Keratinocyte (primary cell): ENCODE data around the gene GRPEL2. TPM values are rescaled to one million over a fixed set of nuclear protein-coding genes. Genes with fewer than 3 reads are reported as not detected.

Source experiments
- DNase-seq: peaks from one replicate; pipeline ENCODE4 v3.0.0-alpha.2; 2011; ENCODE audit warnings: low read depth, missing footprints, low spot score
- FAIRE-seq: peaks from 2 replicates; lab custom pipeline; 2011; peaks lifted over from hg19 to GRCh38; lab: Jason Lieb, UNC
- H2AFZ ChIP-seq: 2 replicates; pipeline ENCODE4 v1.6.0; 2012; ENCODE audit warnings: low read length, control low read depth, inconsistent platforms; ENCODE audit not compliant: control insufficient read depth
- H3K27ac ChIP-seq: 2 replicates; pipeline ENCODE4 v1.5.1; 2011; ENCODE audit warnings: low read length; ENCODE audit not compliant: control insufficient read depth, insufficient read depth
- H3K27me3 ChIP-seq: 3 replicates; pipeline ENCODE4 v1.6.0; 2011; ENCODE audit warnings: low read length; ENCODE audit not compliant: control insufficient read depth, insufficient read depth; ENCODE audit errors: extremely low read depth
- H3K36me3 ChIP-seq, 2 experiments: 2 replicates in 1 of 2; 3 replicates in 1 of 2; pipeline ENCODE4 v1.5.1; 2011; ENCODE audit warnings: low read length in 2 of 2, mild to moderate bottlenecking in 1 of 2; ENCODE audit not compliant: control insufficient read depth in 2 of 2, insufficient read depth in 2 of 2; ENCODE audit errors: extremely low read depth in 1 of 2
- H3K4me1 ChIP-seq: 3 replicates; pipeline ENCODE4 v1.5.1; 2011; ENCODE audit warnings: low read length; ENCODE audit not compliant: control insufficient read depth, insufficient read depth; ENCODE audit errors: extremely low read depth
- H3K4me2 ChIP-seq: 3 replicates; pipeline ENCODE4 v1.6.0; 2011; ENCODE audit warnings: low read depth, low read length; ENCODE audit not compliant: control insufficient read depth, insufficient read depth; ENCODE audit errors: extremely low read depth
- H3K4me3 ChIP-seq, 3 experiments: fragments of 200-600 bp in 1 of 3; sonication (generic) in 1 of 3; 2 replicates in 2 of 3; 3 replicates in 1 of 3; pipeline ENCODE4 v1.5.1; 2011 to 2016; ENCODE audit warnings: low read length in 3 of 3, mild to moderate bottlenecking in 3 of 3, control low read depth in 2 of 3, inconsistent platforms in 1 of 3, low read depth in 1 of 3, mixed read lengths in 1 of 3, mixed run types in 1 of 3, moderate library complexity in 1 of 3; ENCODE audit not compliant: control insufficient read depth in 2 of 3, insufficient read depth in 2 of 3; ENCODE audit errors: extremely low read depth in 1 of 3
- H3K79me2 ChIP-seq: 2 replicates; pipeline ENCODE4 v1.6.0; 2012; ENCODE audit warnings: low read length; ENCODE audit not compliant: control insufficient read depth, insufficient read depth
- H3K9ac ChIP-seq: 3 replicates; pipeline ENCODE4 v1.6.0; 2011; ENCODE audit warnings: low read length; ENCODE audit not compliant: control insufficient read depth, insufficient read depth; ENCODE audit errors: extremely low read depth
- H3K9me1 ChIP-seq: 3 replicates; pipeline ENCODE4 v1.6.0; 2011; ENCODE audit warnings: low read length; ENCODE audit not compliant: control insufficient read depth, insufficient read depth; ENCODE audit errors: extremely low read depth
- H3K9me3 ChIP-seq: 2 replicates; pipeline ENCODE4 v1.5.1; 2012; ENCODE audit warnings: low read depth, low read length; ENCODE audit not compliant: control insufficient read depth
- H4K20me1 ChIP-seq: 3 replicates; pipeline ENCODE4 v1.6.0; 2011; ENCODE audit warnings: low read length; ENCODE audit not compliant: control insufficient read depth, insufficient read depth; ENCODE audit errors: extremely low read depth
- EZH2 ChIP-seq: IDR thresholded peaks from one replicate; pipeline ENCODE4 v1.6.1; 2012; ENCODE audit warnings: inconsistent platforms, mild to moderate bottlenecking, low read length, moderate library complexity
- dilution Hi-C: fragments of 300-500 bp; cut with MboI; formaldehyde crosslinking; loops from one replicate; pipeline ENCODE4 v1.7.0; 2020; ENCODE audit warnings: low sequenced_read_pairs; ENCODE audit not compliant: extremely low pct_ligation_motif_present
- polyA plus RNA-seq, 5 experiments: library from polyadenylated mRNA; depleted of rRNA in 3 of 5; stranded (reverse) in 3 of 5; stranded (forward) in 1 of 5; unstranded in 1 of 5; fragments of >200 nt; gene quantifications; 1 replicate in 1 of 5; 2 replicates in 3 of 5; 3 replicates in 1 of 5; pipeline versions ENCODE4 v1.2.1 to v1.2.3, GENCODE V29; 2011 to 2012; ENCODE audit warnings: missing spikeins in 2 of 5, low read depth in 1 of 5, low replicate concordance in 1 of 5
- TF ChIP-seq, protein P1 (sequence below), 3 experiments: IDR thresholded peaks in 1 of 3; conservative IDR thresholded peaks in 1 of 3; optimal IDR thresholded peaks in 1 of 3; 2 replicates in 2 of 3; 3 replicates in 1 of 3; pipeline versions ENCODE3 to v1.5.1; 2011; ENCODE audit warnings: low read length in 3 of 3, mild to moderate bottlenecking in 3 of 3, moderate library complexity in 2 of 3, control low read depth in 1 of 3, inconsistent platforms in 1 of 3; ENCODE audit not compliant: insufficient read depth in 2 of 3; ENCODE audit errors: extremely low read depth in 1 of 3

GRPEL2 gene
- polyA plus RNA-seq, 1 donor (not counting 4 experiments of a cell fraction or from before 2014, with no cell fraction given), result 17.5 TPM

DNA sequence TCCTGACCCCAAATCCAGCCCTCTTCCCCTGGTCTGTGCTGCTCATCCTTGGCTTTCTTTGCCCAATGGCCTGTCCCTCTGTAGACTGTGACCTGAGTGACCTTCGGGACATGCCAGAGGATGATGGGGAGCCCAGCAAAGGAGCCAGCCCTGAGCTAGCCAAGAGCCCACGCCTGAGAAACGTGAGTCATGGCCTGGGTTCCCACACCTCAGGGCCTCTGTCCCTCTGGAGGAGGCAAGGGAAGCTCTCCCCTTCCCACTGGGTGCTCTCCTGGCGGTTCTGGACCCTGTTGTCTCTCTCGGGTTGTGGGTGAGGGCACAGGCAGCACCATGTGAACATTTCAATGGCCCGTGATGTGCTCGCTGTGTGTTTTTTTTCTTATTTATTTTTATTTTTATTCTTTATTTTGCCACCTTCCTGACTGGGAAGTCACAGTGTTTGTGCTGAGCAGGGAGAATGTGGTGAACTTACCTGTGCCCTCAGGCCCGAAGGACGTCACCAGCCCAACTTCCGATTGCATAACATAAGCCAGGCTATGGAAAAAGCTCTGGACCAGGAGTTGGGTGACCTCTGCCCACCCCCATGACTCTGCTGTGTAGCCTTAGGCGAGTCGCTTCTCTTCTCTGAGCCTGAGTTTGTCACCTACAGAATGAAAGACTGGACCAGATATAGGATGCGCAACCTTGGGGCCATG lies 44.1 kb upstream of the GRPEL2 start:
- Histone ChIP-seq H2AFZ (no peak overlapping the region), H3K27ac (no peak overlapping the region), H3K9me1 (no peaks in the 10 kb centered on the region), H3K4me1 (peaks cover 14% of the 10 kb centered on the region), H3K36me3 (peaks cover 2 to 4% of the 10 kb centered on the region in 2 experiments), H3K79me2 (no peaks in the 10 kb centered on the region), H3K9ac (no peak overlapping the region), H3K9me3 (no peaks in the 10 kb centered on the region), H3K4me2 (no peak overlapping the region), H3K4me3 (no peak overlapping the region), H3K27me3 (no peaks in the 10 kb centered on the region), H4K20me1 (no peaks in the 10 kb centered on the region)
- DNase-seq (no peak), FAIRE-seq (no peak)
- TF ChIP-seq, protein P1, sequence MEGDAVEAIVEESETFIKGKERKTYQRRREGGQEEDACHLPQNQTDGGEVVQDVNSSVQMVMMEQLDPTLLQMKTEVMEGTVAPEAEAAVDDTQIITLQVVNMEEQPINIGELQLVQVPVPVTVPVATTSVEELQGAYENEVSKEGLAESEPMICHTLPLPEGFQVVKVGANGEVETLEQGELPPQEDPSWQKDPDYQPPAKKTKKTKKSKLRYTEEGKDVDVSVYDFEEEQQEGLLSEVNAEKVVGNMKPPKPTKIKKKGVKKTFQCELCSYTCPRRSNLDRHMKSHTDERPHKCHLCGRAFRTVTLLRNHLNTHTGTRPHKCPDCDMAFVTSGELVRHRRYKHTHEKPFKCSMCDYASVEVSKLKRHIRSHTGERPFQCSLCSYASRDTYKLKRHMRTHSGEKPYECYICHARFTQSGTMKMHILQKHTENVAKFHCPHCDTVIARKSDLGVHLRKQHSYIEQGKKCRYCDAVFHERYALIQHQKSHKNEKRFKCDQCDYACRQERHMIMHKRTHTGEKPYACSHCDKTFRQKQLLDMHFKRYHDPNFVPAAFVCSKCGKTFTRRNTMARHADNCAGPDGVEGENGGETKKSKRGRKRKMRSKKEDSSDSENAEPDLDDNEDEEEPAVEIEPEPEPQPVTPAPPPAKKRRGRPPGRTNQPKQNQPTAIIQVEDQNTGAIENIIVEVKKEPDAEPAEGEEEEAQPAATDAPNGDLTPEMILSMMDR (optimal IDR thresholded peaks at IDR 0.05 in 1 of 3, IDR thresholded peaks at IDR 0.05 in 1 of 3, conservative IDR thresholded peaks at IDR 0.05 in 1 of 3; ENCODE audit: extremely low read depth in 1 of 3, insufficient read depth in 2 of 3, low read length in 3 of 3), result no peak
- TF ChIP-seq EZH2, result no peak
- dilution Hi-C loops, result no loop called here

DNA sequence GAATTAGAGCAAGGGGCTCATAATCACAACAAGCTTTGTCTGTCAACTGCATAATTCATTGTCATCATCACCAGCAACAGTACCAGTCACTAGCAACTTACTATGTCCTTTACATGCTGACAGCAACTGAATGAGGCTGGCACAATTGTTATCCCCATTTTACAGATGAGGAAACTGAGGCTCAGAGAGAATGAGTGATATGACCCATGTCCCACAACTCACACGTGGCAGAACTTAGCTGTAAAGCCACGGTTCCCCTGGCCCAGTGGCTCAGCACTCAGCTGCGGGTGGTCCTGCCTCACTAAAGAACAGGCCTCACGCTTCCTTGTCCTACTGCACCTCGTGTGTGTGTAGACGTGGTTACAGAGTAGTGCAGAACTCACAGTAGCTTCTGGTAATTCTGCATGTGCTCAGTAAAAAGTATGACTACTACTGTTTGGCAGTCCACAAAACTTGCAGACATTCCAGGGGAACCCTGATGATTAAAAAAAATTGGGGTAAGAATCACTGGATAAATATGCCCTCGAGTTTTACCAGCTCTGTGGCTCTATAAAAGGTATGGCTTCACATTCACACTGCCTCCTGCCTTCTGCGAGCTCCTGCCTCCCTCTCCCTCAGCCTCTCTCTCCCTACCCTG lies 43.4 kb upstream of the GRPEL2 start:
- H3K9ac ChIP-seq, result no peak overlapping the region
- H3K4me1 ChIP-seq, result peaks cover 9% of the 10 kb centered on the region
- no peak overlapping the region for H2AFZ ChIP-seq
- no peaks in the 10 kb centered on the region for H3K9me3 ChIP-seq
- H4K20me1 ChIP-seq, result no peaks in the 10 kb centered on the region
- H3K79me2 ChIP-seq, result no peaks in the 10 kb centered on the region
- FAIRE-seq (no peak), DNase-seq (no peak)
- H3K9me1 ChIP-seq, result no peaks in the 10 kb centered on the region
- TF ChIP-seq, protein P1 (optimal IDR thresholded peaks at IDR 0.05 in 1 of 3, IDR thresholded peaks at IDR 0.05 in 1 of 3, conservative IDR thresholded peaks at IDR 0.05 in 1 of 3; ENCODE audit: extremely low read depth in 1 of 3, insufficient read depth in 2 of 3, low read length in 3 of 3), result no peak
- no peak for TF ChIP-seq EZH2
- H3K4me2 ChIP-seq, result no peak overlapping the region
- dilution Hi-C loops, result no loop called here
- no peaks in the 10 kb centered on the region for H3K27me3 ChIP-seq
- no peak overlapping the region for H3K27ac ChIP-seq
- H3K36me3 ChIP-seq, result peaks cover 2 to 5% of the 10 kb centered on the region in 2 experiments
- no peak overlapping the region for H3K4me3 ChIP-seq
